HG02623 (cell line): Measurements from ENCODE around the gene RGL4.
A peak's percentile ranks its signal among the peaks of the same experiment; 100 is the strongest.

Source experiments
- ATAC-seq: cut with Tn5 transposase; IDR thresholded peaks from one replicate; pipeline ENCODE4 v1.9.1; 2021; ENCODE audit warnings: moderate library complexity; ENCODE audit not compliant: unreplicated experiment

Gene RGL4

DNA sequence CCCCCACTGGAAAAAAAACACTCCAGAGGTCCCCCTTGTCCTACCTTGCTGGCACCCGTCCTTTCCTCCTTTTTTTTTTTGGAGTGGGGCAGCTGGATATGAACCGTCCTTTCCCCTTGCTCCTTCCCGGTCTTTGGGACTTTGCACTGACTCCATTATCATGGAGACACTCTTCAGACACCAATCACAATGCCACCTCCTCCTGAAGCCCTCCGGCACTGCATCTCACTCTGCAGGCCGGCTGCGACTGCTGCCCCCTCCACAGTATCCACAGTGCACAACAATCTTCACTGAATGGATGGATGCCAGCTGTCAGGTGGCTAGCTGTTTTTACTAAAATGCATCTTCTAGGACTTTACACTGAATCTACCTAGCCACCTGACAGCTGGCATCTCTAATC is 12.7 kb upstream of the RGL4 start:
- ATAC-seq: no peak

DNA sequence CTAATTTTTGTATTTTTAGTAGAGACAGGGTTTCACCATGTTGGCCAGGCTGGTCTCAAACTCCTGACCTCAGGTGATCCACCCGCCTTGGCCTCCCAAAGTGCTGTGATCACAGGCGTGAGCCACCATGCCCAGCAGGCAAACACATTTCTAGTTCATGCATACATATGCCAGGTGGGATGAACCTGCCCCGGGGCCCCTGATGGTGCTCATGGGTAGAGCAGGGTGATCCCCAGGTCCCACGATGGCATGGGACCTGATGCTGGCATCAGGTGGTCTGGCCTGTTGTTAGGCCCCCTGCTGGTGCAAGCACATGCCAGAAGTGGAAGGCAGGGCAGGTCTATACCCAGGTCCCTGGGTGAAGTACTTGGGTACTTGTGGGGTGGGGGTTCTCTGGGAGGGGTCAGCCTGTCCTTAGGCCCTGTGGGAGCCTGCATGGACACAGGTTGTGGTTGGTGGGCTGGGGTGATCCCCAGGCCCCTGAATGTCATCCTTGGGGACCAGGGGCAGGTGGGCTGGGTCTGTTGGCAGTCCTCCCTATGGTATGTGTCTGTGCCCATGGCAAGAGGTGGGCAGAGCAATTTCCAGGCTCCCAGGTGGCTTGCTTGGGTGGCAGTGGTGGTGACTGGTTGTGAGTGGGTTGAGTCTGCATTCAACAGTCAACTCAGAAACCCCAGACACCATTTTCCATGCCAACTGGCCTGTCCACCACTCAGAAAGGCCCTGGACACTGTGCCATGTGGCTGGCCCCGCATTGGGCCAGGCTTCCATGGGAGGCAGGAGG is 9.6 kb upstream of the RGL4 start:
- ATAC-seq: no peak

DNA sequence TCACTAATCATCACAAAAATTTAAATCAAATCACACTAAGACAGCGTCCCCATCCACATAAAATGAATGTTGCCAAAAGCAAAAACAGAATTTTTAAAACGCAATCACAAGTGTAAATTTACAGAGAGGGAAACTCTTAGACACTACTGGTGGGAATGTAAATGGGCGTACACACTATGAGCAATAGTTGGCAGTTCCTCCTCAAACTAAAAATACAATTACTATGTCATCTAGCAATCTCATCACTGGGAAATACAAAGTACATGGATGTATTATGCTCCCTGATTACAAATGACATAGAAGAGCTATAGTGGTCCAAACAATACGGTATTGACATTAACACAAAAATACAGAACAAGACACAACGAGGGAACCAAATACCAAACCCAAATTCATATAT is 8.7 kb upstream of the RGL4 start:
- no peak for ATAC-seq

DNA sequence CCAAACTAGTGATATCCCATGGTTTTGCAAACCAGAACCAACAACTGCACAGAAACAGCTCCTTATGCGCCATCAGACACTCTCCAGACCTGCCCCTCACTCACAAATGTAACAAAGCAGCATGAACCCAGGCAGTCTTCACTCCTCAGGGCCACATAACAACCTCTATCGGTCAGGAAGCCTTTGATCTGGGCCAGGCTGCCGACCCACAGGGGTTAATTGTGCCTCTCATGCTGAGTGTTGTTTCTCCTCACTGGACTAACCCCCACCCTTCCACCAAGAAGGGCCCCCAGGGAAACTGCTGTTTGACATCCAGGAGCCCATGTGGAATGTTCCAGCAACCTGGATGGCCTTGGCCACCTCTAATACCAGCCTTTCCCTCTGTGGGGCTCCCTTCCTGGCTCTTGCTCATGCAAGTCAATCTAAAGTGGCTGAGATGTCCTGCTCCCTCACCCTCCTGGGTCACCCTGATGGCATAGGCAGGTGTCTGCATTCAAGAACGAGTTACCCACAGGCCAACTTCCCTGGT is 7.9 kb upstream of the RGL4 start:
- no peak for ATAC-seq

DNA sequence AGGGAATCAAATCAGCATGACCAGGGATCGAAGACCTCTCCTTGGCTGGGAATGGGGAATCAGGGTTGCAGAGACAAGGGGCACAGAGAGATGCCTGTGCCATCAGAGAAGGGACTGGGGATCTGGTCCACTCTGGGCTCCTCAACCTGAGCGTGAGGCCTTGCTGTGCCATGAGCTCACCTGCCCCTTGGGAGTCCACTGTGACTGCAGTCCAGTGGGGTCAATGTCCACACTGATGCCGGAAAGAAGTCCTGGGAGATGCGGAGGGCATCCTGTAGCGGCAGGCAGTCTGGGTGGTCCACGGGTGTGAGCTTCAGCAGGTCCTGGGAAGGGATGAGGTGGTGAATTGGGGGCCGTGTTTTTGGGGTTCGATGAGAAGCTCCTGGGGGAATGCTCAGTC is 7.3 kb upstream of the RGL4 start:
- ATAC-seq: no peak

DNA sequence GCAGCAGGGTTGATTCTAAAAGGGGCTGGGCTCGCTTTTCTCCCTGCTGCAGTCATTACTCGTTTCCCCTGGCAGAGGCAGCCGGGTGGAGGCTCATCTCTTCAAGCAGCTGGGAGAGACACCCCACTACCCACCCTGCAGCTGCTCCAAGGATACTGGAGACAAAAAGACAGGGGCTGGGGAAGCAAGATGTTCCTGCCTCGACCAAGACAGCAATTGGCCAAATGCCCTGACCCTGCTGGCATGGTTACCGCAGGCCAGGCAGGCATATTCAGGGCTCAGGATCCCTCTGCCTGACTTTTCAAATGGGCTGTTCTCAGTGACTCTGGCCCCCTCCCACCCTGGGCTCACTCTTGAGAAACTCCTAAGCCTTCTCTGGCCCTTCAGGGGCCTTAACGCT is 6.8 kb upstream of the RGL4 start:
- no peak for ATAC-seq

DNA sequence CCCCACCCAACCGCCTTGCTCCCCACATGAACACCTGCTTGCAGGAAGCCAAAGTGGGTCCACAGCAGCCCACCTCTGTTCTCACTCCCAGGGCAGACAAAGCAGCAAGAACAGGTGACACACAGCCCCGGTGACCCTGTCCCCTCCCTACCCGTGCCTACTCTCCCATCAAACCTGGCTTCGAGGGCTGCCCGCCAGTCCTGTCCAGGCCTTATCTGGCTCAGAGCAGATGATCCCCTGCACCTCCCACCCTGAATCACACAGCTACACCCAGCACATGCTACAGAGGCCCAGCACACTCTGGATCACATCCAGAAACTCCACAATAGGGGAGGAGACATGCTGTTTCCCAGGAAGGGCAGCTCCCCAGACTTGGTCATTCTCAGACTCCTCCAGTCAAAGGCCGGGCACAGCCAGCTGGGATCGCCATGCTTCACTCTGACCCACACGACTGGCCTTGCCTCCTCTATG is 6.2 kb upstream of the RGL4 start:
- no peak for ATAC-seq

DNA sequence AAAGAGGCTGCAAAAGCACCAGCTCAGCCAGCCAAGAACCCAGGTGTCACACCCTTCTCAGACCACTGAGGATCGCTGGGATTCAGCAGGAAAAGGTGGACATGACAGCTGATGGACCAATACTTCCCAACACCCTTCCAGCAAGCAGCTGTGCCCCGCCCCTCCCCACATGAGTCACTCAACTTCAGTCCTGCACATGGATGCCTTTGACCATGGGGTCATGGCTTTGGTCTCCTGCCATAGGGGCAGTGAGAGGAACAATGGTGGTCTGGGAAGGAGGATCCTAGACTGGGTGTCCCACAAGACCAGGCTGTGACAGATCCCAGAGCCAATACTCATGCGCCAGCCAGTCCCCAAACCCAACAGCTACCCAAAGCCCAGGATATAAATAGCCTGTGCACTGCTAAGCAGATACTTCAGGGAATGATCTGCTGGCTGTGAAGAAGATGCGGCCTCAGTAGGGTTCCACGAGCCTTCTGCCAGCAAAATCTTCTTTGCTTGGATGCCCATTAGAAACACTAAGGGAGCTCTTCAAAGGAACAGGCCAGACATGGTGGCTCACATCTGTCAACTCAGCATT is 5.5 kb upstream of the RGL4 start:
- ATAC-seq: no peak

DNA sequence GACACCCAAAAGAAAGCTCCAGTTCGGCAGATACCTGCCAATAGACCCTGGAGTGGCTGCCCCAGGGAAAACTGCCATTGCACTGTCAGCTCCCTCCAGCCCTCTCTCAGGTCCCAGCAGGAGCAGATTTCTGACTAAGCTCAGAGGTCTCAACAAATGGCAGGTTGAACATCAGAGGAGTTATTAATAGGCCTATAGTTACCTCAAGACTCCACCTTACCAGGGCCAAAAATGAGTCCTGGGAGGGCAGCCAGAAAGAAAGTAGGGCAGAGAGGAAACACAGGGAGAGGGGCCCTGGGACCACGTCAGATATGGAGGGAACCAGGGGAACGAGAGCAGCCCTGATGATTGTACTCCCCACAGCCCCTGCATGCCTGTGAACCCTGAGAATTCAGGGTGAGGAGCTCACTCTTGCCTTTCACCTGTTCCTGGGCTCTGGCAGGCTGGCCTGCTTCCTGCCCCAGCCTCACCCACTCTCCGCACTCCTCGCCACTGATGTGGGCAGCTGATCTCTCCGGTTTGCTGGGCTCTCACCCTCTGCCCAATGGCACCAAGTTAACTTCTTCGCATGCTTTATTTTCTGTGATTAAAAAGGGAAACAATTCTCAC is 4.3 kb upstream of the RGL4 start:
- no peak for ATAC-seq

DNA sequence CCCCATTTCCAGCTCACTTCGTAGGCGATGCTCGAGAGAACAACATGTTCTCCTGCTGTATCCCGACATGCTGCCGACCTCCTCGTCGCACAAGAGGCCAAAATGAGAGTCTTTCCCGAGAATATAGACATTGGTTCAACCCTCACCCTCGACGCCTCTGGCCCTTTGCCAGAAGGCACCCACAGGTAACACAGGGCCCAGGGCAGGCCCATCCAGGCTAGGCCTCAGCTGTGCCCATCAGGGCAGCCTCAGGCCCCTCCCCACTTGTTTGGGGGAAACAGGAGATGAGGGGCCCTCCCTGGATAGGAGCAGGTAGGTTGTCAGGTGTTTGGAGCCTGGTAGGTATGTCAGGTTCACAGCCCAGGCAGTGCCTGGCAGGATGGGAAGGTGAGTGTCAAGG is 2.7 kb upstream of the RGL4 start:
- ATAC-seq: no peak

DNA sequence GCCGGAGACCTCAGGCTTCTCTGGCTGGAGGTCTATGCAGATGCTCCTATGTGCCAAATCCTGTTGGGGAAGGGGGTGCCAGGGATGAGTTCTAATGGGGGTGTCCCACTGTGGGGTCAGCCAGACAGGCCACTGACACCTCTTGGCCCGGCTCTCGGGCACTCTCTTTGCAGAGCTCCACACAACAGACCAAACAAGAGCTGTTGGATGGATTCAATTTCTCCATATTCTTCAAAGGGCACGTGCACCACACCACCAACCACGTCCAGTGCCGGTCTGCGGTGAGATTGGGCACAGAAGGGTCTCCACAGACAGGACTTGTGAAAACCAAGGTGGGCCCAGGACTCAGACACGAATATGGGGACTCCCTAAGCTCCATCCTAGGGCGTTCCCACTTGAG is 2.2 kb upstream of the RGL4 start:
- no peak for ATAC-seq

DNA sequence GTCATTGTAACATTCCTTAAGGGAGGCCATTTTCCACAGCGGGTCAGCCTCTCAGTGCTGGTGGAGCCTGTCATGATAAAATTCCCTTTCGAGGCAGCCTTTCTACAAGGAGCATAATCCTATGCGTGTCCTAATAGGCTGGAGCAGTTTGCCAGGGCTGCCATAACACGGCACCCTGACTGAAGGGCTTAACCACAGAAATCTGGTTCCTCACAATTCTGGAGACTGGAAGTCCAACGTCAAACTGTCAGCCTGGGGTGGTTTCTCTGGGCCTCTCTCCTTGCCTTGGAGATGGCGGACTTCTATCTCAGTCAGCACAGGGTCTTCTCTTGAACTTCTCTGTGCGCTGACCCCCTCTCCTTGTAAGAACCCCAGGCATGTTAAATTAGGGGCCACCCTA is 1.4 kb upstream of the RGL4 start:
- no peak for ATAC-seq

DNA sequence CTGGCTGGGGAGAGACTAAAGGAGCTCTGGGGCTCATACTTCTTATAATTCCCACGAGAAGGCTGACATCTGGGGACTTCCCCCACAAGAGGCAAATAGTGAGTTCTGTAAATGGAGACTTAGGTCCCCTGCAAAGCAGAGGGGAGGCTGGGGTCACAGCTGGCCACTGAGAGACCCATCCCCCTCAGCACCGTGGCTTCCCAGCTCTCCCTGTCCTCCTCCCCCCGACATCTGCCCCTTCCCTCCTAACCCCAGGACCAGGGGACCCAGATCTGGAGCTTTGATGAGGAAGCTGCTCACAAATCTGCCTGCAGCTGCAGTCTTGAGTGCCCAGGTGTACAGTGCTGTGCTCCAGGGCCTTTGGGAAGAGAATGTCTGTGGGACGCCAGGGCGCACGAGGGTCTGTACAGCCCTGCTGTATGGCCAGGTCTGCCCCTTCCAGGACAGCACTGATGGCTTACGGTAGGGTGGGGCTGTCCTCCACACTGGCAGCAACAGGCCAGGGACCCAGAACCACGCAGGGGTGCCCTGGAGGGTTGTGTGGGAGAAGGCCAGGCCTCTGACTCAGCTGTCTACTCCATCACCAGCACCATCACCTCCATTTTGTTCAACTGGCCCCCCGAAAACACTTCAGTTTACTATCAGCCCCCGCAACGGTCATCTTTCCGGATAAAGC is 1.1 kb downstream of the RGL4 start:
- ATAC-seq: no peak

DNA sequence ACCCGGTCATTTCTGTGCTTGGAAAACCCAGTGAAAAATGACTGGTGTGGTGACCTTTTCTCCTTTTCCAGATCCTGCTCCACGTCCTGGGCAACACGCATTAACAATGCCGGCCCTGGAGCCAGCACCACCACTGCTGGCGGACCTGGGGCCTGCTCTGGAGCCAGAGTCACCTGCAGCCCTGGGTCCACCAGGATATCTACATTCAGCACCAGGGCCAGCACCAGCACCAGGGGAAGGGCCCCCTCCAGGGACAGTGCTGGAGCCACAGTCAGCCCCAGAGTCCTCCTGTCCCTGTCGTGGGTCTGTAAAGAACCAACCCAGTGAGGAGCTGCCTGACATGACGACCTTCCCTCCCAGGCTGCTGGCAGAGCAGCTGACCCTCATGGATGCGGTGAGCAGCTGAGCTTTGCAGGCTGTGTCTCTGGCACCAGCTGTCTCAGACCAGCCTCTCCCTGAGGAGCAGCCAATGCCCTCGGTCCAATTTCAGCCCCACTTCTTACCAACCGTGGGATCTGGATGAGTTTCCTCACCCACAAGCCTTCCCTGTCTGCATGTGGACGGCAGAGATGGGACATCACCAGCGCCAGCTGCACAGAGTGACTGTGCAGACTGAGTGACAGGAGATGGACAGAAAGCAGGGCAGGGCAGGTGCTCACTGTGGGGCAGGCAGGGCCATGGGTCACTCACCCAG is 1.9 kb downstream of the RGL4 start:
- ATAC-seq: no peak

DNA sequence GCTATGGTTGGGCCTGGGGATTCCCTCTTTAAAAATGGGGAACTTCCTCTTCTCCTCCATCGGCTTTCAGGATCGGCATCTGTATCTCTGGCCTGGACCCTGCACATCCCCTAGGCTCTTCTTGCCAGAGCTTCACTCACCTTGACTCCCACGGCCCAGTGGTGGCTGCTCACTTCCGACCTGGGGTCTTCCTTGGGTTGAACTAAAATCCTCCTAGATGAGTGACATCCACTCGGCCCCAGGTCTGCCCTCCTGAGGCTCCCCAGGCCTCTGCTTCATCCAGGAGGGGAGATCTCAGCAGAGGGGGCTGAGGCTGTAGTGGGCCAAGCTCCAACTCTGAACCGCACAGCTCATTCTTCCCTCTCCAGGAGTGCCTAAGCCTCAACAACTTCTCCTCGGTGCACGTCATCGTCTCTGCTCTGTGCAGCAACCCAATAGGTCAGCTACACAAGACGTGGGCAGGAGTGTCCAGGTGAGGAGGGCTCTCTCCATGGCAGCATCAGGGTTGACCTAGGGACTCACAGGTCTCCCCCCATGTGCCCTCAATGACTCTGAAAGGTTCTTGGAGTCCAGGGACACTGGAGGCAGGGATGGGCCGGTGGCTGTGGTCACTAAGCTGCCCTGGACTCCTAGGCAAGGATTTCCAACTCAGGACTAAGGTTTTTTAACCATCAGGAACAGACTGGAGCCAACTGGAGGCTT is 3.3 kb downstream of the RGL4 start:
- ATAC-seq: no peak

DNA sequence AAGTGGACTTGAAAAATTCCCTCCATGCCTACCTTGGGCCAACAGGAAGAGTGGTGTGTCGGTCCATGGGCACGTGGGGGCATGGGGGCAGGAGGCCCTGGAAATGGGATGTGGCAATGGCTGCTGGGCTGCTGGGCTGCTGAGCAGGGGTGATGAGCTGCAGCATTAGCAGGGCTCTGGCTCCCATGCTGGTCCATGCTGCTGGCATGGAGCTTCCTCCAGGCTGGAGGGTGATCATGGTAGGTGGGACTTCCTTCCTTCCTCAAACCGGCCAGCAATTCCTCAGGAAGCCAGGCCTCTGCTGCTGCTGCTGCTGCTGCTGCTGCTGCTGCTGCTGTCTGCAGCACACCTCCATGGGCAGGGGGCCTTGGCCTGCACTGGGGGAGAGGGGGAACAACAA is 4.3 kb downstream of the RGL4 start:
- no peak for ATAC-seq

DNA sequence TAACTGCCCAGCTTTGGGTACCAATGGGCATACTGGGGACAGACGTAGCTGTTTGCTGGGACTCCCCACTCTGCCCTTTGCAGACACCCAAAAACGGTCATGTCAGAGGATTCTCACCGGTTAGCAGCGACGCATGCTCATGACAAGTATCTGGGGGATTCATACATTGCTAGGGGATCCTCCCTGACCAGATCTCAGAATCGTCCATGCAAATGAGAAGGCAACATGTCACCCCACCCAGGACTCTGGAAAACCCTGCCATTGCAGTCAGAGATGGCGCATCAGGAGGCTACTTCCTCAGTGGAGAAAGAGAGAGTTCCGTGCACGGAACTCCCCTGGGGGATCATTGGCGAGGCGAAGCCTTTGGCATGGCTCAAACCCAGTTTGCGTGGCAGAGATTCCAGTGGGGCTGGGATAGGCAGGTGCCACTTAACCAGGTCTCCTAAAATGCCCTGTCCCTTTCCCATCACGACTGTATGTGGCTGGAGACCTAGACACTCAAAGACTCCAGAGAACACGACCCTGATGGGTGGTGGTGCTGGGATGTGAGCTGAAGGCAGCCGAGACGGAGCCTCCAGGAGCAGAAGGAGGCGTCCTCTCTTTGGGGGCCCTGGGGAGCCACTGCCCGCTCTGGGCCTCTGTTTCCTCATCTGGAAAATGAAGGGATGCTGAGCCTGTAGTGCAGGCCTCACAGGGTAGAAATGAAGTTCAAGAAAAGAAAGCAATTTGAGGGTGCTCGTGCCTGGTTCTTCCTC is 4.9 kb downstream of the RGL4 start:
- no peak for ATAC-seq

DNA sequence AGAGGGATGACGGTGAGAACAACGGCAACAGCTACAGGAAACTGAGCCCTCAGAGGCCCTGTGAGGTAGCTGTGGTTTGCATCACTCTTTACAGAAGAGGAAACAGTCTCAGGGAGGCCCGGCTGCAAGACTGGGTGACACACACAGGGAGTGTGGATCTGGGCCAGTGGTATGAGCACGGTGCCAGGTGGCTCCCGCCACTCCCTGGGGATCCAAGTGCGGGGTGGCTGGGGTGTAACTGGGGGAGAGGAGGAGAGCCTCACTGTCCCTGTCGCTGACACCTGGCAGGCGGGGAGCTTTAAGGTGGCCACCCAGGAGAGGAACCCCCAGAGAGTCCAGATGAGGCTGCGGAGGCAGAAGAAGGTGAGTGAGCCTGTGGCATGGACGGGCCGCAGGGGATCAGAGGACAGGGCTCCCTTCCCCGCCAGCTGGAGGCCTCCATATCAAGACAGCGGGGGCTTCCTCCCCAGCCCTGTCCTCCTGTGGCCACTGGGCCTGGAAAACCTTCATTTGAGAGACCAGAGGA is 5.6 kb downstream of the RGL4 start:
- peak; percentile 72 for ATAC-seq
